GM18868 (cell line): ENCODE data around the gene EBPL.
A peak's percentile ranks its signal among the peaks of the same experiment; 100 is the strongest.

Source experiments
- ATAC-seq: cut with Tn5 transposase; IDR thresholded peaks from one replicate; pipeline ENCODE4 v1.9.1; 2021; ENCODE audit warnings: mild to moderate bottlenecking, moderate library complexity; ENCODE audit not compliant: unreplicated experiment

EBPL gene

DNA sequence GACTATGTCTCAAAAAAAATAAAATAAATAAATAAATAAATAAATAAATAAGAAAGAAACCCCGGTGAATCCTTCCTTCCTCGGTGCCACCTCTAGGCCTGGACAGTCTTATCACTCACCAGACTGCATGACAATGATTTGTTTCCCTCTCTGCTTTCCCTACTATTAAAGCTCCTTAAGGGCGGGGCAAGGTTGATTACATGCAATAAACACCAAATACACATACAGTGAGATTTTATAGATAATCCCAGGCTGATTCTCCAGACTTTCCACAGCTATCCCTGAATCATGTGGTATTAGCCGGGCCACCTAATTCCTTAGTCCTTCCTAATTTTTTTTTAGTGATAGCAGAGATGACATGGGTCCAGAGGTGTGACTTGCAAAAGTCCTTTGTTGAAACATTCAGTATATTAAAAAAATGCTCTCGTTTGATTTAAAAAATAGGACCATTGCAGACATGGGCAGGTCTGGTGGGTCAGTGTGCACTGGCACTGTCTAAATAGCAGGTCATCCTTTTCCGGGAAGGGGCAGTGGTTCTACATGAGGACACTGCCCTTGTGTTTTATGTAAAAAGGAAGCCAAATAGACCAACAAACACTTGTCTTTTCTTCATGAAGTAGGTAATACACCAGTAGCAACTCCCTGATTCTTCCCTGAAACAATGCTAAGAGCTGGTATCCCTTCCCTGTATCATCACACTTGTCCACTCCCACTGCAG is 14.5 kb downstream of the EBPL start:
- ATAC-seq = no peak

- no peak for ATAC-seq
Observed at GRCh38 chr13:49670828-49671227, 20.5 kb downstream of the EBPL start.

- ATAC-seq = peak; percentile 66
Observed at GRCh38 chr13:49669735-49670309, 21.5 kb downstream of the EBPL start.

DNA sequence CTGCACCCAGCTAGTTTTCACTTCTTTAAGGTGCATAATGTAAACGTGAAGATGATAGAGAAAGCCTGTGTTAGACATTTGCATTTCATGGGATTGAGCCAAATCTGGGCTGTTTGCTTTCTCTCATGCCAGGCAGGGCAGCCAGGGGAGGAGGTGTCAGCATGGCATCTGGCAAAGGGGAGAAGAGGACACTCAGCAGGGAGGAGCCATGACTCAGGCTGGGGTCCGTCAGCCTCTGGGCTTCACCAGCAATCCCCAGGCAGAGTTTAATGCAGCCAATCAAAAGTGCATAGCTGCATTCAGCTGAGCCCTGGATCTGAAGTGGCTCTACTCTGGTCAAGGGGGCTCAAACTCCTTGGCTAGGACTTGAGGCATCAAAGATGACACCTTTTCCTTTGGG is 23.5 kb downstream of the EBPL start:
- no peak for ATAC-seq

DNA sequence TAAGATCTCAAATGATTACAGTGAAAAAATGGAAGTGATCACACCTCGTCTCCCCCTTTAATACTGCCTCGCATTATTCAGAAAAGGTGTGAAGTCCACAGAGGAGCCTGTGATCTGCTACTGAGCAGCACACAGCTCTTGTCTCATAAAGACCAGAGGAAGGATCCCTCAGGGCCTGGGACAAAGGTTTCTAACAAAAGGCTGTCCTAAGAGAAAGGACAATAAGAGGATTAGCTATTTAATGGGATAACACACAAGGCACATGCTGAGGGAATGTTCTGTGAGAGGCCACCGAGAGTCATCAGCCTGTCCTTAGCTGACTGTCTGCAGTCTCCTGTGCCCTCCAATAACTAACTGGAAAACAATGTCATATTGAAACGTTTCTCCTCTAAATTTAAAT is 26.7 kb downstream of the EBPL start:
- ATAC-seq = no peak

- ATAC-seq = no peak
Observed at GRCh38 chr13:49657241-49657641, 34.0 kb downstream of the EBPL start.

DNA sequence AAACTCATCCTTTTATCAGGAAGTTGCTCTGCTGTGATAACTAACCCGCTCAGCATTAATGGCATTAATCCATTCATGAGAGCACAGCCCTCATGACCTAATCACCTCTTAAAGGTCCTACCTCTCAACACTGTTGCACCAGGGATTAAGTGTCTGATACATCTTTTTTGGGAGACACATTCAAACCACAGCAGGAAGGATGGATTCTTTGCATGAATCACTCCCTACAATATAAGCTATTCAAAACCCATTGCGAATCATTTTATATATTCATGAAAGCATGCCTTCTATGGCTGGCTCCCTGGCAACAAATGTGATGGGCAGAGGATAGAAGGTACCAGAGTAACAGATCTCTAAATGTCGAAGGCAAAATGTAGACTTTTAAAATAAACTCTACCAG is 35.4 kb downstream of the EBPL start:
- no peak for ATAC-seq

DNA sequence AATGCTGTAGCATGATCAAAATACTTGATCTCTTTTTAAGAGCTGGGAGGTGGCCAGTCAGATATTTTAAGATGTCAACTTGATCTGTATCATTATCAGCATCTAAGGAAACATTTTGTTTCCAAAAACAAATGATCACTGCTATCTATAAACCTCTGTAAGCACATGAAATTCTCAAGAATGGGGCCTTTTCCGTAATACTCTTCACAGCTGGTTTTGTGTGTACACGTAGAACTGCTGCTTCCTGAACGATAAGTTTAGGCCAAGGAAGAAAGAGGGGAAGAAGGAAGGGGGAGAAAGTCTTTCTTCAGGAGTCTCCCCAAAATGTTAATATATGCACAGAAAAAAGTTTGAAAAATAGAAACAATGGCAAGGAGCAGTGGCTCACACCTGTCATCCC is 37.3 kb downstream of the EBPL start:
- ATAC-seq = no peak

DNA sequence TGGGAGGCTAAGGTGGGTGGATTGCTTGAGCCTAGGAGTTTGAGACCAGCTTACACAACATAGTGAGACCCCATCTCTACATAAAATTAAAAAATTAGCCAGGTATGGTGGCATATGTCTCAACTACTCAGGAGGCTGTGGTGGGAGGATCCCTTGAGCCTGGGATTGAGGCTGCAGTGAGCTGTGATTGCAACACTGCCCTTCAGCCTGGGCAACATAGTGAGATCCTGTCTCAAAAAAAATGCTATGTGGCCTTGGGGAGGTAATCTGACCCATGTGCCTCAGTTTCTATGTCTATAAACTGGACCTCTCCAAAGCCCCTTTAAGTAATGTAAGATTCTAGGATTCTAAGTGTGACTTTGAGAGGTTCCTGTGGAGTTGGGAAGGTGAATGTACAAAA is 37.8 kb downstream of the EBPL start:
- no peak for ATAC-seq

DNA sequence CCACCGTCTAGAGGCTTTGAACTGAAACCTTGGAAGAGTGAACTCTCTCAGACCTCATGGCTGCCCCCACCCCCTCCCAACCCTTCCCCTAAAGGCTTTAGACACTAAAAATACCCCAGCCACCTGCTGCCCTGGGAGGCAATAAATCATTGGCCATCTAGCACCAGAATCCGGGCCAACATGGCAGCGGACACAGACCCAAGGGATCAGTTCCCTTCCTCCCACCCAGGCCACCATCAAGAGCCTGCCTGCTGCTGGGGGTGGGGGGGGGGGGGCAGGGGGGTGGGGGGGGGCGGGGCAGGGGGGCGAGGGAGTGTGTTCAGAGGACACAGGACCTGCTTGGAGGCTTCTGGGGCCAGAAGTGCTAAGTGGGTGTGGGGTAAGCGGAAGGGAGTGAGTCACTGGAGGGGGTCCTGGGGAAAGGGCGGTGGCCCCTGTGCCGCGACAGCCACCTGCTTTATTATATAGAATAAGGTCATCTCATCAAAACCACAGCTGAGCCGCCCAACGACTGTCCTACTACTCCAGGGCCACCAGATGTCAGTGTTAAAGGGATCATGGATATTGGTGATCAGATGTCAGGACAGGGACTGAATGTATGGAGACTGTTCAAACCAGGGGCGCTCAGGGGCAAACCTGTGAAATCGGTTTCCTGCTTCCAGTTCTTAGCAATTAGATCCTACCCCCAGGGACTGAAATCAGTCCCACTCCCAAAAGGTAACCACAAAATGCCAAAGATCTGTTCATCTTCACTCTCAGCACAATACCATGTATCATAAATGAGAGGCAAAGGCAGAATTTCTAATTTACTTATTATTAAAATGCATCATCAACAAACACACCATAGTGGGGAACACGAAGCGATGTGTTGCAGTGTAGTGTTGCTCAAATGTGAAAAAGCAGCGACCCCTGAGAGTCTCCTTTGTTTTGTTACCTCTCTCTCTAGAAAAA is 38.7 kb downstream of the EBPL start:
- ATAC-seq = no peak

- ATAC-seq = no peak
Observed at GRCh38 chr13:49651570-49652354, 39.5 kb downstream of the EBPL start.

DNA sequence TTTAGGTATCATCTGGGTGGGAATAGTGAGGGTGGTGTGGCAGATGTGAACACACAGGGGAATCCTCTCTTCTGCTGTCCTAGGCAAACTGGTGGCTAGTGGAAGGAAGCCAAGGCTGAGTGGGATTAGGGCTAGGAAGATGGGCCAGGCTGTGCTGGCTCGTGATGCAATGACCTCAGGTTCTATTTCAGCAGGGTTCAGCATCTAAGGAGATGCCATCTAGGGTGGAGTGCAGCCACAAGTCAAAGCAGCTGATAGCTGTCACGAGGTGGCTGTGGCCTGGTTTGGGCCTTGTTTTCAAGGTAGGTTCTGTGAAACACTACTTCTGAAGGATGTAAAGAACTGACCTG is 41.3 kb downstream of the EBPL start:
- no peak for ATAC-seq

DNA sequence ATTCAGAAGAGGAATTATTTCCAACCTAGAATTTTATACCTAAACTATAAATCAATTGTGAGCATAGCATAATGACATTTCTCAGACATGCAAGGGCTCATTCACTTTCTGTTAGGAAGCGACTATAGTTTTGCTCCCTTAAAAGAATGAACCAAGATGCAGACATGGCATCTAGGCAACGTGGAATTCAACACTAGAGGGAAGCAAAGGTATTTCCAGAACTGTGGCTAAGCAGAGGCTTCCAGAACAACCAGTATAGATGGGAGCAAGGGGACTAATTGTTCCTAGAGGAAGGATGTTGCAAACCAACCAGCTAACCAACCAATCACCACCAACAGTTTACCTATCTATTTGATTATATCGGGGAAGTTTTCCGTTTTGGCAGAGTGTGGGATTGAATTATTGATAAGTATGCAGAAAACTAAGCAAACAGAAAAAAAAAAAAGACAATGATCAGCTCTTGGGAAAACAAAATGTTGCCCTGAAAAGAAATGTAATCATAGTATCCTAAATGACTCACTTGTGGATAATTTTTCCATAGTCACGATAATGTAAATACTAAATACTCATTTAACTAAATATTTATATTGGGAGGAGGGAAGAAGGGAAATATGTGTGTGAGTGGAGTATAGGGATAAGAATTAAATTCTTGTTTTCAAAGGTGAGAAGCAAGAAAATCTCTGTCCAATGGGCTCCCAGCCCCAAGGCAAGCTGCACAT is 41.9 kb downstream of the EBPL start:
- no peak for ATAC-seq

- ATAC-seq = no peak
Observed at GRCh38 chr13:49646688-49647087, 44.6 kb downstream of the EBPL start.

DNA sequence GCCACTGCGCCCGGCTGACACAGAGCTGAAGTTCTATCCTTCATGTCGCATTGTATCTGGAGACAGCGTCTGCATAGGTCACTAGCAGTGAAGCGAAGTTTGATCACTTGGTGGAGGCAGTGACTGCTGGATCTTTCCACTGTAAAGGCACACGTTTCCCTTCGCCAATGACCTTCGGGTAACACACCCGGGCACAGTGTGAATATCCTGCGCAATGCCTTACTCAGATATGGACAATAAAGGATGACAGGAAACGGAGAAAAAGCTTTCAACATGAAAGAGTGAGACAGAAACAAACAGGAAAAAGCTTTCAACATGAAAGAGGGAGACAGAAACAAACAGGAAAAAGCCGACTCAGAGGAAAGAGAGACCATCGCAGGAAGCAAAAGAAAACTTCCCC is 45.8 kb downstream of the EBPL start:
- ATAC-seq = no peak

DNA sequence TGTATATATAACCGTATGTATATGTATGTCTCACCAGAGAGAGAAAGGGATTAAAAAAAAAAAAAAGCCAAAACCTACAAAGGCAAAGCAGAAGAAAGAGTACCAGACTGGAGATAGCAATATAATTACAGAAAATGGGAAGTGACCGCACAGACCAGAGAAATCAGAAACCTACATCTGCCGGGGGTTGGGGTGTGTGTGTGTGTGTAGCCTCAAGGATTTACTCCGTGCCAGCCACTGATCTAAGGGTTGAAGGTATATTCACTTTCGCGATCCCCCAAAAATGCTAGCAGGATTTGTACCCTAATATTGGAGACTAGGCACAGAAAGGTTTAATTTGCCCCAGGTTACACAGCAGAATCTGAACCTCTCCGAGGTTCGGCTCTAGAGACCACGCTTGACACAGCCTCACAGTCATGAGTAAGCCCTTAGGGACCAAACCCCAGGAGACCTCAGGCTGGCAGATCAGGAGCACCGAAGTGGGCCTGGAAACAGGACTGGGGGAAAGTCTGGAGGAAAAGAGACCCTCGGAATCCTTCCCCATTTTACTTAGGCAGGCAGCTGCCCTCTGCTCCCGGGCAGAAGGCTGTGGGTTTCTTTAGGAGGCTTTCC is 48.1 kb downstream of the EBPL start:
- peak; percentile 69 for ATAC-seq

DNA sequence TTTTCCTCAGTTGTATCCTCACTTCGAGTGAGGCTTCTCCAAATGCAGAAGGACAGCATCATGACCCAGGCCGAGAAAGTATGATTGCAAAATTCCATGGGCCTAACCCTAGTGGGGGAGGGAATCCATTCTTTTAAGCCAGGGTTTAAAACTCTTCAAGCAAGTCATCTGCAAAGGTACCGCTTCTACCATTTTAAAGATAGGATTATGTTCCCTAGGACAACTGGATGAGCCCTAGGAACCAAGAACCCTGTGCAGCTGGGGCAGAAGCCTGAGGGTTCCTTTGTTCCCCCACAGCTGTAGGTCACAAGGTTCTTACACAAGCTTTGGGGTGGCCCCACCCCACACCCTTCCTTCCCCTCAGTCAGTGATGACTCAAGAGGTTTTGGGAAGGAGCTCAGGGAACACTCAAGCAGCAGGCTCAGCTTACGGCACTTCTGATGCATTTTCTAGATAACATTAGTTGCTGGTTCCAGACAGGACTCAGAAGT is 49.4 kb downstream of the EBPL start:
- no peak for ATAC-seq

DNA sequence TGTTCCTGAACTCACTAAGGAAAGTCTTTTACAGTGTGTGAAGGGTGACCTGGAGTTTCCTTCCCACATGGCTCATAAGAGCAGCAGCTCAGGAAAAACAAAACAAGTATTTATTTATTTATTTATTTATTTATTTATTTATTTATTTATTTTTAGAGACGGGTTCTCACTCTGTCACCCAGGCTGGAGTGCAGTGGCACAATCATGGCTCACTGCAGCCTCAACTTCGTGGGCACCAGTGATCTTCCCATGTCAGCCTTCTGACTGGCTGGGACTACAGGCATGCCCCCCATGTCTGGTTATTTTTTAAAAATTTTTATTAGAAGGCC is 52.6 kb downstream of the EBPL start:
- ATAC-seq = no peak

- ATAC-seq = no peak
Observed at GRCh38 chr13:49638030-49638743, 53.1 kb downstream of the EBPL start.
